ENCODE measurements around the gene CACNA1B. TPM values are rescaled to one million over a fixed set of nuclear protein-coding genes. Genes with fewer than 3 reads are reported as not detected.
"Not testable (repeated sequence)": the region's sequence is repeated elsewhere in the genome, so short reads cannot be mapped to it uniquely, and the experiment has no call there.

Gene CACNA1B
- total RNA-seq, 1 experiment from 2014 or later: not detected

DNA sequence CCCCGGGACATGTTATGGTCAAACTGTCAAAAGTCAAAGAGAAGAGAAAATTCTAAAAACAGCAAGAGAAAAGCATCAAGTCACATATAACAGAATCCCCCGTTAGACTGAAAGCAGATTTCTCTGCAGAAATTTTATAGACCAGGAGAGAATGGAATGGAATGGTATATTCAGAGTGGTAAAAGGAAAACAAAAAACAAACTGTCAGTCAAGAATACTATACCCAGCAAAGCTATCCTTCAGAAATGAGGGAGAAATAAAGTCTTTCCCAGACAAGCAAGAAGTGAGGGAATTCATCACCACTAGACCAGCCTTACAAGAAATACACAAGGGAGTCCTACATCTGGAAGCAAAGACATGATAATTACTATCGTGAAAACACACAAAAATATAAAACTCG is 208.0 kb downstream of the CACNA1B start:
- DNase-seq (ENCODE audit: extremely low read depth, low read depth): no peak

DNA sequence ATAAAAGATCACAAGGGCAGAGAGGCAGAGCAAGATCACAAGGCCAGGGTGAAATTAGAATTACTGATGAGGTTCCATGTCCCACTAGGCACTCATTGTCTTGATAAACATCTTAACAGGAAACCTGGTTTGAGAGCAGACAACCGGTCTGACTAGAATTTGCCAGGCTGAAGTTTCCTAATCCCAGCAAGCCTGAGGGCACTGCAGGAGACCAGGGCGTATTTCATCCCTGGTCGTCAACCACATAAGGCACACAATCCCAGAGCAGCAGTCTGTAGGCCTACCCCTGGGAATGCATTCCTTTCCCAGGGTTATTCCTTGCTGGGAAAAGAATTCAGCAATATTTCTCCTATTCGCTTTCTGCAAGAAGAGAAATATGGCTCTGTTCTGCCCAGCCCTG is 214.5 kb downstream of the CACNA1B start:
- not testable (repeated sequence) for DNase-seq (ENCODE audit: extremely low read depth, low read depth)

DNA sequence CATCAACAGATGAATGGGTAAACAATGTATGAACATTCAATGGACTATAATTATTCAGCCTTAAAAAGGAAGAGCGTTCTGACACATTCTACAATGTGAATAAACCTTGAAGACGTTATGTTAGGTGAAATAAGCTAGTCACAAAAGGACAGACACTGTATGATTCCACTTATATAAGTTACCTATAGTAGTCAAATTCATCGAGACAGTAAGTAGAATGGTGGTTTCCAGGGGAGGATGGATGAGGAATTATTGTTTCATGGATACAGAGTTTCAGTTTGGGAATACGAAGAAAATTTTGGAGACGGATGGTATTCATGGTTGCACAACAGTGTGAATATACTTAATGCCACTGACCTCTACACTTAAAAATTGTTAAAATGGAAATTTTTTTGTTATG is 216.4 kb downstream of the CACNA1B start:
- no peak for DNase-seq (ENCODE audit: extremely low read depth, low read depth)

DNA sequence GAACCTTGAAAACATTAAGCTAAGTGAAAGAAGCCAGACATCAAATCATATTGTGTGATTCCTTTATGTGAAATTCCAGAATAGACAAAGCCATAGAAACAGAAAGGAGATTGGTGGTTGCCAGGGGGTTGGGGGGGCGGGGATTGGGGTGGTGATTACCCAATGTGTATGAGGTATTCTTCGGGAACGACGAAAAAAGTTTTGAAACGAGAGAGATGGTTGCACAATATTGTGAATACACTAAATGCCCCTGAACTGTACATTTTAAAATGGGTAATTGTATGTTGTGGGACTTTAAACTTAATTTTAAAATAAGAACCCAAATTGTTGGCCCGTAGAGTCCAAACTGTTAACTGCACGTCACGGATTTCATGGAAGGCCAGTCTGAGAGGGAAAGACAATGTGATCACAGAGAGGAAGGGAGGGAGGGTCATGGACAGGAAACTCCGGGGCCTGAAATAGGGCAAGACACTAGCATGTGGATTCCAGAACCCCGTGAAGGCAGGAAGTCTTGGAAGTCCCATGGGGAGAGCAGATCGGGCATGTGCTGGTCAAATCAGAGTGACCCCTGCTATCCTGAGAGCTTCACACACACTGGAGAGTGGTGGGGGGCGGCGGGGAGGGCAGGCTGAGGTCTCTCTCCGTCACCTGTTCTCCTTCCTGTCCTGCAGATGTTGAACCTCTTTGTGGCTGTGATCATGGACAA is 218.4 kb downstream of the CACNA1B start:
- DNase-seq (ENCODE audit: extremely low read depth, low read depth): no peak

DNA sequence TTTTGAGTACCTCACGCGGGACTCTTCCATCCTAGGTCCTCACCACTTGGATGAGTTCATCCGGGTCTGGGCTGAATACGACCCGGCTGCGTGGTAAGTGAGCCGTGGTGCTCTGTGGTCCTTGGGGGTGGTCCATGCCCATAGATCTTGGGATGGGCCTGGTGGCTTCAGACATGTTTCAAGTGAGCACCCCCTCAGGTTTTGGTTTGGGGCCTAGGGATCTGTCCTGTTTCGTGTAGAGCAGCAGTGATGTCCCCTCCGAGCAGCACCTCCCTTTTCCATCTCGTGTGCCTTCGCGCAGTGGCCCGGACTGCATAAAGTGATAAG is 218.9 kb downstream of the CACNA1B start:
- DNase-seq (ENCODE audit: extremely low read depth, low read depth): no peak

DNA sequence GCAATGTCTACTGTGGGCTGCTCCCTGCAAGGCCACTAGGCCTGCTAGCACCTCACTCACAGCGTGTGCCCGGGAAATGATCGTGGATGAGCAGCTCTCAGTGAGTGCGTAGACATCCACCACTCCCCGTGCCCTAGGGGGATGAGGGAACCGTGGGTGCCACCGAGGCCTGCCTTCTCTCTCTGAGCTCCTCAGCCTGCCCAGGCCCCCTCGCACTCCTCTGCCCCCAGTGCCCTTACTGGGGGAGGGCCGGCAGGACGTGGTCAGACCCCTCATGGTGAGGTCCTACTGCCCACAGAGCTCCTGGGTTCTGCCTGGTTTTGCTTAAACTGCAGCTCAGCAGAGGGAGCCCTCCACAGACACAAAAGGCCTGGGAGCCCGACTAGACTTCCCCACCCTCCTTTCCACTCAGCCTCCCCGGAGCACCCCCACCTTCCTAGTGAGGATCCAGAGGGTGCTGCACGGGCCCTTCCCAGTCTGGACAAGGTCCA is 220.0 kb downstream of the CACNA1B start:
- DNase-seq (ENCODE audit: extremely low read depth, low read depth): no peak

DNA sequence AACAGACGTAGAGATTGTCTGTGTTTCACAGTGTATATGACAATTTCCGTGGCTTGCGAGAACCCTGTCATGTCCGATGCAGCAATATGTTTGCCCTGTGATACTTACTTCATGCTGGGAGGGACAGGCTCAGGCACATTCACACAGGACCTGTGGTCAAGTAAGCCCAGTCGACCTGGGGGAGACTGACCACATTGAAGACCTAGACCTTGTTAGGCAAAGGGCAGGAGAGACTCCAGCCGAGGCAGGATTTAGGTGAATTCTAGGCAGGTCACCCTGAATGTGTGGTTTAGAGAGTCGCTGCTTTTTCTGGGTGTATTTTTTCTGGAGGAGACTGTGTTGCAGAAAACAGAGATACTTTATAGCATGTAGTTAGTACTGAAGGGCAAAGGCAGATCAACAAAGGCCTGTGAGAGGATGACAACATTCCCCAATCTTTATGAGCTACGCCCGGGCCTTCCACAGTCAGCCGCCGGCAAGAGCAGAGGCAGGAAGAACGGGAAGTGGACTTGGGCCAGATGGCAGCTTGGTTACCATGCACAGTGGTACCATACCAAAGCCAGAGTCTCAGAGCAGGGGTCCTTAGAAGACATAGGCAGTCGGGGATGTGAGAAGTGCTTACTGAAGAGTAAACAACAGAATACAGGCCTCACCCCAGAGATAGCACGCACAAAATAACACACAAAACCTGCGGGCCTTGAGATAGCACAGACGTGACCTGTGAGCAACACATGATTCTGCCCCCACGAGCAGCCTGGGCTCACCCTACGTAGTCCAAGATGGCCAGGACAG is 220.7 kb downstream of the CACNA1B start:
- no peak for DNase-seq (ENCODE audit: extremely low read depth, low read depth)

DNA sequence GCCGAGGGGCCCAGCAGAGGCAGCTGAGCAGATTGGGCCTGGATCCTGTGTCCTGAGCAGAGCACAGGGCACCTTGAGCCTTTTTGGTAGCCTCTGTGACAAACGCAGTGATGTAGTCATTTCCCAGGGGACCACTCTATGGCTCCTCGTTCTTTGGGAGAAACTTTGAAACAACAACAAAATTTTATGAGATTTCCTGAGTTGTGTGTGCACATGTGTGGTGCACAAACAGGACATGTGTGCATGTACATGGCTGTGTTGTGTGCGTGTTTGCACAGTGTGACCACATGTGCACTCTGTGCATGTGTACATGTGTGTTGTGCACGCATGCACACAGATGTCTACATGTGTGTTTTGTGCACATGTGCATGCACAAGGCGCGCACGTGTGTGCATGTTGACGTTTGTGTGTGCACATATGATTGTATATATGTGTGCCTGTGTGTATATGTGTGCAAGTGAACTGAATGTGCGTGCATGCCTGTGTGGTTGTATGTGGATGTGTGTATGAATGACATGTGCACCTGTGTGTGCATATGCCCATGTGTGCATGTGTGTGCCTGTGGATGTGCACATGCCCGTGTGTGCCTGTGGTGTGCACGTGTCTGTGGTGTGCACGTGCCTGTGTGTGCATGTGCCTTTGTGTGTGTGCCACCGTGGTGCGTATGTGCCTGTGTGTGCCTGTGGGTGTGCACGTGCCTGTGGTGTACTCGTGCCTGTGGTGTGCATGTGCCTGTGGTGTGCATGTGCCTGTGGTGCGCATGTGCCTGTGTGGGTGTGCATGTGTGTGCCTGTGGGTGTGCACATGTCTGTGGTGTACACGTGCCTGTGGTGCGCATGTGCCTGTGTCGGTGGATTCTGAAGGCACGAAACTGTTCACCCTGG is 221.6 kb downstream of the CACNA1B start:
- no peak for DNase-seq (ENCODE audit: extremely low read depth, low read depth)

DNA sequence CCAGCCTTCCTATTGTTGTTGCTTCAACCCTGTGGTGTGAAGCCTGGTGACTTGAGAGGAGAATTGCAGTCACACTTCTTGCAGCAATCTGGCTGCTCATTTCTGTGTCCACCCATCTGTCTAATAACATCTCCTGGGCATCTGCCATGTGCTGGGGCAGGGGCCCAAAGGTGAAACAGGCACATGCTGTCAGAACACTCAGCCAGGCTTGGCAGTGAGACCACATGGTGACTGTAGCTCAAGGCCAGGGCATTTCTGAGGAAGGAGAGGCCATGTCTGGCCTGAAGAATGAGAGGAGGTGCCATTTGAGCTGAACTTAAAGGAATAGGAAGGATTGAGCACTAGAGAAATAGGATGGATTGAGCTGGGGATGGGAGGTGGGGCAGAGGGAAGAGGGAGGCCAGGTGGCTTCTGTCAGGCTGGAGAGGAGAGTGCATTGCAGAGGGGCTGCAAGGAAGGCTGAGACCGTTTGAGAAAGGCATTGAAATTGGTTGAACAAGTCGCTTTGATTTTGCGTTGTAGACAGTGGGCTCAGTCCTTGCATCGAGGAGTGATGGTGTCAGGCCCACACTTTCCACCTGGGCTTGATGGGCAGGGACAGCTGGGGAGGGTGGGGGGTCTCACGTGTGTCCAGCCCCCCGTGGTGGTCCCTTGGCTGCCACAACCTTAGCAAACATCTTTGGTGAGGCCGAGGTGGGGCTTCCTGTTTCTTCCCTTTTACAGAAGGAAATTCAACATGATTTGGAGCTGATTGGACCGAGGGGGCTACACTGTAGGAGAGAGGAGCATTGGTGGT is 222.4 kb downstream of the CACNA1B start:
- no peak for DNase-seq (ENCODE audit: extremely low read depth, low read depth)

DNA sequence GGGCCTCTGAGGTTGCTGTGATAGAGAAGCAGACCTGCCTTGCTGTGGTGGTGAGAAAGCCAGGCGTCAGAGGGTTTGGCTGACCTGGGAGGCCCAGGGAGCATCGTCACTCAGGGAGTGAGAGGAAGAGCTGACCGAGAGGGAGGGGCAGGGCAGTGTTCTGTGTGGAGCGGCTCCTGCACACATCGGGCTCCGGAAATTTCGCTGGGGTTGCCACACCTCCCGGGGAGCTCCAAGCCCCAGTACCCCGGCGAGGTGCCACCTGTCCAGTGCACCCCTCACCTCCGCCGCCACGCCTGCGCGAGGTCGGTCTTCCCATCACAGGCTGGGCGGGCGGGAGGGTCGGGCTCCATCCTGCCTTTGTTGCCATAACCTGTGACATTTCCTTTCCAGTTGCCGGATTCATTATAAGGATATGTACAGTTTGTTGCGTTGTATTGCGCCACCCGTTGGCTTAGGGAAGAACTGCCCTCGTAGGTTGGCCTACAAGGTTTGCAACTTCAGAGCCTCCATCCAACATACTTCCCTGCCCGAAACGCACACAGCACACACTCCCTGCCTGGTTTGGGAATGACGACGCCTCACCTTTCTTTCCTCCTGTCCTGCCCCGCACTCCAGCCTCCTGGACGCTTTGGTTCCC is 223.2 kb downstream of the CACNA1B start:
- DNase-seq (ENCODE audit: extremely low read depth, low read depth): no peak

DNA sequence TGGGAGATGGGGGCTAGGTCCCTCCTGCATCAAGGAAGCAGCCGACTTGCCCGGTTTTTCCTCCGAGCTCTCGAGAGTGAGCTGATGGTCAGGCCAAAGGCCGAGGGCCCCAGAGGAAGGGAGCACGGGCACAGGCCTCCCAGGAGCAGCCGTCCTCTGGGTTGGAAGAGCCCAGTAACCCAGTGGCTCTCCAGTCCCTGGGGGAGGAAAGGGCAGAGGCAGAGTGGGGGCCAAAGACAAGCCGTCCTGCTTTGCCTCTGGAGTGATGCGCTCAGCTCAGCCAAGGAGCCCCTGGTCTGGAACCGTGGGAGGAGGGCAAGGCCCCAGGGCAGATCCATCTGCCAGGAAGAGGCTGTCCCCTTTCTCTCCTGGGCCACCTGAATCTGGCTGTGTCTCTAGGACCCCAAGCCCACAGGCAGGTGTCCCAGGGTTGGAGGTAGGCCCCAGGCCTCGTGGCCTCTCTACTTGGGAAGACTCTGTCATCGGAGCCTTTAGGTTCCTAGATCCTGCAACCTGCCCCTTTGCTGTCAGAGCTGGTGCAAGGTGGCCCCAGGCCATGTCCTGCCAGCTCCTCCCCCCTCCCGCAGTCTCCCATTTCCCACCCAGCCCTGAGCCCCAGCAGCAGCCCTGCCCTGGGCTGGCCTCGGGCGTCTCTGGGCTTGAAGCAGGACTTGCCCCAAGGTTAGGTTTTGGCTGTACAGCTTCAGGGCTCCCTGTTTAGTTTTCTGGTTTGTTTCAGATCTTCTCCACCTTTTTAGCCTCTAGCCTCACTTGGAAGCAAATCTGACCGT is 224.1 kb downstream of the CACNA1B start:
- DNase-seq (ENCODE audit: extremely low read depth, low read depth): no peak

DNA sequence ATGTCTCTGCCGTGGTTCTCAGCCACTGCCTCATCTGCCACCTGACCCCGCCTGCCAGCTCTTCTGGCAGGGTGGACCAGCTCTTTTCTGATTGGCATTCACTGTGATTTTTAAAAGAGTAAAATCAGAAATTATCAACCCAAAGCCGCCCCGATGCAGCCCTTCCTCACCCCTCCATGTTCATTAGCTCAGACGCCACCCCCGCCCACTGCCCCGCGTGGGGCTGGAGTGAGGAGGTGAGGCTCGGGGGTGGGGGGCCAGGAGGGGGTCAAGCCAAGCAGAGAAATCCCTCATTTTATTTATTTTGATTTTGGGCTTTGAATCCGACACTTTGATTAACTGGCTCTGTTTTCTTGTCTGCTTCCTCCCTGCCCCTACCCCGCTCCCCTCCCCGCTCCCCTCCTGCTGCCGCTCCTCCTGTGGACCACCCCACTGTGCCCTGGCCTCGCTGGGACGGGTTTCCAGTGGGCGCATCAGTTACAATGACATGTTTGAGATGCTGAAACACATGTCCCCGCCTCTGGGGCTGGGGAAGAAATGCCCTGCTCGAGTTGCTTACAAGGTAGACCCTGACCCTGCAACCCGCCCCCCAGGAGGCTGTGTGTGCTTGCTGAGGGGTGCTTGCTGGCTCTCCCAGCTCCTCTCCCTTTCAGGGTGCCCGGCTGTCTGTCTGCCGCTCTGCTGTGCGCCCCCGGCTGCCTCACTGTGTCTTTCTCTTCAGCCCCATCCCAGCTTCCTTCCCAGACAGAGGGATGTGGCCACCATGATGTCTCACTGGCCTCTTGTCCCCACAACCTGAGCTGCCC is 224.9 kb downstream of the CACNA1B start:
- no peak for DNase-seq (ENCODE audit: extremely low read depth, low read depth)

DNA sequence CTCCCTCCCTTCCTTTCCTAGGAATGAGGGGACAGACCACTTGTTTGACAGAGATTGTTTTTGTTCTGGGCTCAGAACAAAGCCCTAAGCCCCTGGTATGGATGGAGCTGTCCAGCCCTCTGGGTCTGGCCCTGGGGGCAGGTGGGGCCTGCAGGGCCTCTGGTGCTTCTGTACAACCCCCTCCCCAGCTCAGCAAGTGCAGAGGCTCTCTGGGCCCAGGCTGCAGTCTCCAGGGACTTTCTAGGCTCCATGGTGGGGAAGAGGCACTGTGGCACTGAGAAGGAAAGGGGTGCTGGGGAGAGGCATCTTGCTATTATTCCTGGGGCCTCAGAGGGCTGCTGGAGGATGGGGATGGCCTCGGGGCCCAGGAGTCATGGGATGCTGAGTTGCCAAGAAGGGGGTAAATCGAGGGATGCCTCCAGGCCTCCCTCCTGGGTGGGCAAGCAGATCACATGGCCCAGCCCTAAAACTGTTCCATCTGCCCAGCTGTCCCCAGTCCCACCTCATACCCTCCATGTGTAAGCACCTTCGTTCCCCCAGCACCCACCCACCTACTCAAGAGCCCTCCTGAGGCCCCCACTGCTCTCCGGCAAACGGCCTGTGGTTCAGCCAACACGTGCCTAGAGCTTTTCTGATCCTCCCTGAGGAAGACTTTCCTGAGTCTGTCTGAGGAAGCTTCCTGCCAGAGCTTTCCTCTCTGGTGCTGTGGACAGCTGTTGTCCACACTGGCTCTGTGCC is 225.7 kb downstream of the CACNA1B start:
- DNase-seq (ENCODE audit: extremely low read depth, low read depth): no peak

DNA sequence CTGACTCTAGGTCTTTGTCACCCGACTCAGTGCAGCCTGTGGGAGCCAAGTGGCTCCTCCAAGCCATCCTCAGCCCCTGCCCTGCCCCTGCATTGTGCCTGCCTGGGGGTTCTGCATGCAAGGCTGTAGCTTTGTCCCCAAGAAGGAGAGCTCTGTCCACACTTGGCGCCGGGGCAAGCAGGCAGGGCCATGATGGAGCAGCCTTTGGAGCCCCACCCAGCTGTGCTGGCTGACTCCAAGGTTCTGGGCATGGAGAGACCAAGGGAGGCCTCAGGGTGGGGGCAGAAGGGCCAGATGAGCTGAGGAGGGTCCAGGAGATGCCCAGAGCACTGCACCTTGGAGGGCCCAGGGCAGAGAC is 226.2 kb downstream of the CACNA1B start:
- no peak for DNase-seq (ENCODE audit: extremely low read depth, low read depth)

DNA sequence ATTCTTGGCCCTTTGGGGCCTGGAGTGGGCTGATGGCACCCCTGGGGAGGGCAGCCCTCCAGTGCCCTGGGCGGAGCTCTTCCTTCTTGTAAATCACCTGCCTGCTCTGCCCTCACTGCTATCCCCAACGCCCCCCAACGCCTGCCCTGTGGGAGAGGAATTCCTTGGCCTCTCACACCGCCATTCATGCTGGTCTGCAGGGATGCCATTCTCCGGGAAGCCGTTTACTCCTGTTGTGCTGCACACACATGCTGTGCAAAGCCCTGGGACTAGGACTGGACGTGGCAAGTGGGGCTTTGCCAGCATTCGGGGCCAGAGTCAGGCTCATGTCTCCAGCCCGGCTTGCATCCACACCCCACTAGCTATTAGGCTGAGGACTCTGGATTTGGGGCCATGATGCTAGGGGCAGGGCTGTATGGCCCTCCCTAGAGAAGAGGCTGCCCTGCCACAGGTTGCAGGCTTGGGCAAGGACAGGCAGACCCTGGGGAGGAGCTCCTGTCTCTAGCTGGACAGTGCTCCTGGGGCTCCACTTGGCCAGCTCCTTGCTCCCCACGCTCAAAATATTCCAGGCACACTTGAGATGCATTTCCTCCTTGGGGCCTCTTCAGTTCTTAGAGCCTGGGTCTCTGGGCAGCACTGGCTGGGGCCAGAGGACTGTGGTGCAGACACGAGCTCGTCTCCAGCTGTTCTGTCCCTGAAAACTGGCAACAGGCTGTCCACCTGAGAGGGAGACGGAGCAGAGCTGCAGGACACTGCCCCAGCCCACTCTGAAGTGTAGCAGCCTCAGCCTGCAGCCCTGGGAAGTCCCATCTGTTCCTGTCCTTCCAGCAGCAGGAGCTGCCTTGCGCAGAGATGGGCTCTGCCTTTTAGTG is 226.9 kb downstream of the CACNA1B start:
- no peak for DNase-seq (ENCODE audit: extremely low read depth, low read depth)

DNA sequence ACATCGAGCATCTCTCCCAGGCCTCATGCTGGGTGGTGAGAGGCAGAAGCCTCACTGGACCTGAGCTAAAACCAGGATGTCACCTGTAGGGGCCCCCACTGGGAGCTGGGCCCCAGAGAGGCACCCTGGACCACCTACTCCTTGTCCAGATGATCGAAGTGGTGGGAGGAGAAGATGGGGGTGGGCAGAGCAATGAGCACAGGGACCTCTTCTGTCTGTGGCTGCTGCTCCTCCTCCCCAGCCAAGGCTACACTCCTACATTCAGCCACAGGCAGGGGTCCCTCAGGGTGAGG is 227.5 kb downstream of the CACNA1B start:
- DNase-seq (ENCODE audit: extremely low read depth, low read depth): no peak
